ENCODE results near the gene SUV39H2.
A peak's percentile ranks its signal among the peaks of the same experiment; 100 is the strongest.

DNA sequence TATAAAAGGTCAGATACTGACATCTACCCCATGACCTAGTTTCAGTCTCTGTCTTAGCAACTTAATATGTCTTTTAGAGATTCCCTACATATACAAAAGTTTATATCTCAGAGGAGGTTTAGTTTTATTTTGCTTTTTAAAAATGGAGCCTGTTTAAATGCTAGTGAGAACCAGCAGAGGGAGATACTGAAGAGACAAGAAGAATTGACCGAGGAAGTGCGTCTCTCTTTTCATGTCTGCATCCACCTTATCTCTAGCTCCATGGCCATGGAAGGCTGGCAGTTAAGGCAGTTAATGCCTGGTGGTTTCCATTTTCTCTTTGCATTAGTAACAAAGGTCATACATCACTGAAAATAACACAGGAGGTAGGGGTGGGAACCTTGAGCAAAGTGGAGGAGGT lies 10.7 kb downstream of the SUV39H2 start:
- TF ChIP-seq, protein P1, sequence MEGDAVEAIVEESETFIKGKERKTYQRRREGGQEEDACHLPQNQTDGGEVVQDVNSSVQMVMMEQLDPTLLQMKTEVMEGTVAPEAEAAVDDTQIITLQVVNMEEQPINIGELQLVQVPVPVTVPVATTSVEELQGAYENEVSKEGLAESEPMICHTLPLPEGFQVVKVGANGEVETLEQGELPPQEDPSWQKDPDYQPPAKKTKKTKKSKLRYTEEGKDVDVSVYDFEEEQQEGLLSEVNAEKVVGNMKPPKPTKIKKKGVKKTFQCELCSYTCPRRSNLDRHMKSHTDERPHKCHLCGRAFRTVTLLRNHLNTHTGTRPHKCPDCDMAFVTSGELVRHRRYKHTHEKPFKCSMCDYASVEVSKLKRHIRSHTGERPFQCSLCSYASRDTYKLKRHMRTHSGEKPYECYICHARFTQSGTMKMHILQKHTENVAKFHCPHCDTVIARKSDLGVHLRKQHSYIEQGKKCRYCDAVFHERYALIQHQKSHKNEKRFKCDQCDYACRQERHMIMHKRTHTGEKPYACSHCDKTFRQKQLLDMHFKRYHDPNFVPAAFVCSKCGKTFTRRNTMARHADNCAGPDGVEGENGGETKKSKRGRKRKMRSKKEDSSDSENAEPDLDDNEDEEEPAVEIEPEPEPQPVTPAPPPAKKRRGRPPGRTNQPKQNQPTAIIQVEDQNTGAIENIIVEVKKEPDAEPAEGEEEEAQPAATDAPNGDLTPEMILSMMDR (IDR thresholded peaks at IDR 0.05) = peak in 1 of 4 donors; percentile 10
- no peak for TF ChIP-seq POLR2A (IDR thresholded peaks at IDR 0.05)
